HK-2 (cell line): ENCODE measurements around the gene ALDOB.

ENCODE experiments used
- DNase-seq: peaks from one replicate; pipeline ENCODE4 v3.0.0-alpha.2; 2018; ENCODE audit not compliant: unreplicated experiment

Gene ALDOB

GRCh38 chr9:101383361-101383760 lies 52.2 kb downstream of the ALDOB start:
- no peak for DNase-seq

GRCh38 chr9:101381833-101382342 lies 53.7 kb downstream of the ALDOB start:
- no peak for DNase-seq

DNA sequence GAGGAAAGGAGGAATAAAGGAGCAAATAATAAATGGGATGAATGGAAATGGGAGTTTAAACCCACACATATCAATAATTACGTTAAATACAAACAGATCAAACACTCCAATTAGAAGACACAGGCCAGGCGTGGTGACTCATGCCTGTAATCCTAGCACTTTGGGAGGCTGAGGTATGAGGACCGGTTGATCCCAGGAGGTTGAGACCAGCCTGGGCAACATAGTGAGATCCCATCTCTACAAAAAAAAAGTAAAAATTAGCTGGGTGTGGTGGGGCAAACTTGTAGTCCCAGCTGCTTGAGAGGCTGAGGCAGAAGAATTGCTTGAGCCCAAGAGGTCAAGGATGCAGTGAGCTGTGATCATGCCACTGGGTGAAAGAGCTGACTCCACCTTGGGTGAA lies 54.5 kb downstream of the ALDOB start:
- no peak for DNase-seq

- DNase-seq, result no peak
Observed at GRCh38 chr9:101380295-101380694, 55.3 kb downstream of the ALDOB start.

DNA sequence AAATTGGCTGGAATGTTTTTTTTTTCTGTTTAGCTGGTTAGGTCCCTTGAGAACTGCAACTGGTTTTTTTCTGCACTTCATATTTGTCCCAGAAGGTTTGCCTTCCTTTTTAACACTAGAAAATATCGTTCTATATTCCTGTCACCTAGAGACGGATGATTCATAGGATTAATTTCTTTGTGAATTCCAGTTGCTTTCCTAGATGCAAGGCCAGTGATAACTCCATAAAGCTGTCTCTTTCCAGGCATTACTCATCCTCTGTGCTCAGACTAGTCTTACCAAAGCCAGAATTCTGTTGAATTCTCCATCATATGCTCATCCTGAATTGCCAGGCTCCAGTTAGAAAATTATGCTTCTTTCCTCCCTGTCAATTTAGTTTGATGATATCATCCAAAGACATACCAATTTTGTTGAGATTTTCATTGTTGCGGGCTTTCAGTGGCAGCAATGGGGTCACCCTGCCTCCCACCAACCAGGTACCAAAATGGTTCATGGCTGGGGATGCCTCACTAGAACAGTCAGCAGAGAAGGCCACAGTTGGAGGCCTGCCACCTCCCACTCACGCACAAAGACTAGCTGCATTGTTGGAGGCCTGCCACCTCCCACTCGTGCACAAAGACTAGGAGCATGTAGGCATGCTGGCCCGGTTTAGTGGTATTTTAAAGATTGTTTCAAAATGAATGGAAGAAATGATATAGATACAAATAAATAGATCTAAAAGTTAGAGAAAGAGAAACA lies 59.3 kb downstream of the ALDOB start:
- DNase-seq, result no peak

- DNase-seq, result no peak
Observed at GRCh38 chr9:101375546-101375945, 60.0 kb downstream of the ALDOB start.

GRCh38 chr9:101372327-101373118 lies 63.1 kb downstream of the ALDOB start:
- DNase-seq, result no peak

GRCh38 chr9:101371813-101372212 lies 63.8 kb downstream of the ALDOB start:
- DNase-seq, result no peak
